Right renal pelvis (tissue), 4 donors: ENCODE results near the gene POTEB2. TPM values are rescaled to one million over a fixed set of nuclear protein-coding genes. Genes with fewer than 3 reads are reported as not detected.
"Not testable (repeated sequence)": the region's sequence is repeated elsewhere in the genome, so short reads cannot be mapped to it uniquely, and the experiment has no call there.

ENCODE experiments used
- DNase-seq, 4 donors: peaks; one replicate each; pipeline ENCODE4 v3.0.0-alpha.2; 2013; ENCODE audit warnings: low read depth in 4 of 4, low spot score in 3 of 4, missing footprints in 1 of 4
- polyA plus RNA-seq, 4 donors: library from polyadenylated mRNA; unstranded; fragments of 120-200 nt; gene quantifications; one replicate each; pipeline ENCODE4 v1.2.1, GENCODE V29; 2013; ENCODE audit not compliant: insufficient read length in 4 of 4

Gene POTEB2
- not detected for polyA plus RNA-seq

DNA sequence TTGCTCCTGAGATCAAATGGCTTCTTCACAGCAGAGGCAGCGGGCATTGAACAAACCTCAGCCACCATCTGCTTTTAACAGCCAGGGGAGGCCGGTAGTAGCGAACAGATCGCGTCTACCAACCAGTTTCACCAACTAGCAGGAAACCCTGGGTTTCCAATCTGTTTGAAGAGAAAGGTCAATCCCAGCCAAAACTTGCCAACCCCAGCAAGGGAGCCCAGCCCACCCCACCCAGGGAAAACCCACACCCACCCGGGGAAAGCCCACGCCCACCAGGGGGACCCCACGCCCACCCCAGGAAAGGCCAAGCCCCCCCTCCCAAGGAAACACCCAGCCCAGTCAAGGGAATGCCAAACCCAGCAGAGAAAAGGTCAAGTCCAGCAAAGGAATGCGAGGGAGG is at the start of gene POTEB2:
POTEB2 (minus strand) TSS at position 101 of the 400 bp plus-strand sequence; CDS start at position 68, 33 bp downstream.
- not testable (repeated sequence) for DNase-seq

DNA sequence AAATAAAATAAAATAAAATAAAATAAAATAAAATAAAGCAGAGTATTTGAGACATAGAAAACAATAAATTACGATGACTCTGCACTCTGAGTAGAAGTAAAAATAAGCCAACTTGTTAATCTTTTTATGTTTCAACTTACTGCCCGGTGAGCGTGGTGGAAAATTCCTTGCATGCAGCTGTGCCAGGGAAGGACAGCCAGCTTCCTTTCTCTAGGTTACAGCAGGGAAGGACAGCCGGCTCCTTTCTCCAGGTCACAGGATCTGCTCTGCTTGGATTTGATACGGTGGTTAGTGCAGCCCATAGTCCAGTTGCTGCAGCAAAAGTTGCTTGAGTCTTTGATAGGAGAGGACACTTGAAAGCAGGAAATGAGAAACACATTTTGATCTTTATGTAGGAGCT is 13.8 kb upstream of the POTEB2 start:
- DNase-seq = not testable (repeated sequence)

DNA sequence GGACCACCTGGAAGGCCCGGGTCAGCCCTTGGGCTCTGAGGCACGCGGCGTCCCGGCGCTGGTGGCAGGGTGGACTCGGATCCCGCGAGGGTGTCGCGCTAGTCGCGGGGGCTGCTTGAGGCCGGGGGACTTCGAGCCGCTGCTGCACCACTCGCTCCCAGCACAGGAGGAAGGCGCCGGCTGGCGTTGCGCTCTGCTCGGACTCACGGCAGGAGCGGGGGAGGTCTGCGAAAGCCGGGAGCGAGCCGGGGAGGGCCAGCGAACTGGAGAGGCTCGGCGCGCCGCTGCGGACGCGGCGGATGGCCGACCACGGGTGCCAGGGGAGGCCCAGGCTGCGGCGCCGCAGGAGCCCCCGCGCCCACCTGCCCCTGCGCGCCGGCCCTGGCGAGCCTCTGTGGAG is 12.3 kb upstream of the POTEB2 start:
- DNase-seq = not testable (repeated sequence)

DNA sequence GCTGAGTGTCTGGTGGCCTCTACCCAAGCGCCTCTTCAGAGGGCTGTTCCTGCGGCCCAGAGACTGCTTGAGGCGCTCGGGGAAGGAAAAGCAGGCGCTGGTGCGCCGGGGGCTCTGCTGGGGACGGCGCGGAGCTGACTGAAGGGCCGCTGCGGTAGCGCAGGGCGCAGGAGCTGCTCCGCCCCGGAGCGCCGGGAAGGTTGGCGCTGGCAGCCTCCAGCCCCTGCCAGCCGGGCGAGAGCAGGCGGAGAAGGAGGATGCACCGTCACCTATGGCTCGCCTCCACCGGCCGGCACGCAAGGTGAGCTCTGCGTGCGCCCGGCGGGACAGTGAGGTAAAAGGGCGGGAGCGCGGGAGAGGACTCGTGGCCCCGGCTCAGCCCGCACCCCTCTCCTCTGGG is 11.7 kb upstream of the POTEB2 start:
- not testable (repeated sequence) for DNase-seq
